Measurements from ENCODE around the gene TEAD3. TPM values are rescaled to one million over a fixed set of nuclear protein-coding genes. Genes with fewer than 3 reads are reported as not detected.

Gene TEAD3
- total and polyA plus RNA-seq, 4 donors: 1.9 to 6.8 (median 4.5) TPM

DNA sequence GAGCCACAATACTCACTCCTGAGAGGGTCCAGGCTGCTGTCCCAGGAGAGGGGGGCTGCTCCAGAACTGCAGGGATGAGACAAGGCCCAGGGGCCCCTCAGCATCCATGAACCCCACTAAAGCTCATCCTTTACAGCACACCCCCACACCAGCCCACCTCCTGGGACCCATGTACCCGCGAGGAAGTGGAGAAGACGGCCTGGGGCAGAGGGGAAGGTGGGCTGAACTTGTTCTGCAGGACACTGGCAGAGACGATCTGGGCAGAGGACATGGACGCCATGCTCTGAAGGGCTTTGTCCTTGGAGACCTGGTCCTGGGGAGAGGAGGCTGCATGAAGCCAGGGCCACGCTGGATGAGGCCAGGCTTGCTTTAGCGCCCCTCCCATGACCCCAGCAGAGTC, 18.6 kb downstream of the TEAD3 start (continued):
- TF ChIP-seq CTCF (IDR thresholded peaks at IDR 0.05; ENCODE audit: low read depth, low read length, missing input control): no peak
- TF ChIP-seq HNF4A (conservative IDR thresholded peaks at IDR 0.05): no peak
- no peak for TF ChIP-seq FOXA1 (IDR thresholded peaks at IDR 0.05)

- WGBS: 96% methylated on average over 5 of the region's 5 CpGs
- peaks cover 0 to 8% (median 4%) of the 10 kb centered on the region in 4 donors for H3K4me1 ChIP-seq (ENCODE audit: control insufficient read depth in 4 of 4, insufficient read depth in 4 of 4, low read length in 3 of 4)
- H3K4me3 ChIP-seq (ENCODE audit: low read depth in 1 of 3, low read length in 3 of 3): no peak overlapping the region
- H3K27me3 ChIP-seq (ENCODE audit: control insufficient read depth in 4 of 4, insufficient read depth in 4 of 4, low read length in 3 of 4): no peaks in the 10 kb centered on the region
- H3K9ac ChIP-seq (ENCODE audit: low read depth in 1 of 2, low read length in 2 of 2): no peak overlapping the region
- no peak overlapping the region for H3K27ac ChIP-seq (ENCODE audit: low read depth in 1 of 2, low read length in 2 of 2)
- H3K9me3 ChIP-seq (ENCODE audit: control insufficient read depth in 4 of 4, low read length in 3 of 4): no peaks in the 10 kb centered on the region
- peaks cover 0 to 34% (median 5%) of the 10 kb centered on the region in 4 donors for H3K36me3 ChIP-seq (ENCODE audit: control insufficient read depth in 4 of 4, insufficient read depth in 3 of 4, low read depth in 1 of 4, low read length in 3 of 4)
- no peak for DNase-seq (ENCODE audit: low spot score)
- no peak for TF ChIP-seq NR2F2 (IDR thresholded peaks at IDR 0.05)
- TF ChIP-seq HNF4G (IDR thresholded peaks at IDR 0.05): no peak
- no peak for TF ChIP-seq JUND (IDR thresholded peaks at IDR 0.05)
- no peak for TF ChIP-seq SP1 (IDR thresholded peaks at IDR 0.05)
- no peak for TF ChIP-seq CTCF (IDR thresholded peaks at IDR 0.05; ENCODE audit: low read depth, low read length, missing input control)
- no peak for TF ChIP-seq ZBTB33 (IDR thresholded peaks at IDR 0.05)
Observed at GRCh38 chr6:35477551-35478179, 19.2 kb downstream of the TEAD3 start.

- no peak for DNase-seq (ENCODE audit: low spot score)
- no peak overlapping the region for H3K4me3 ChIP-seq (ENCODE audit: low read depth in 1 of 3, low read length in 3 of 3)
- WGBS: 88% methylated on average over 8 of the region's 8 CpGs
- H3K36me3 ChIP-seq (ENCODE audit: control insufficient read depth in 4 of 4, insufficient read depth in 3 of 4, low read depth in 1 of 4, low read length in 3 of 4): peaks cover 3 to 38% (median 6%) of the 10 kb centered on the region in 4 donors
- TF ChIP-seq, protein P1, sequence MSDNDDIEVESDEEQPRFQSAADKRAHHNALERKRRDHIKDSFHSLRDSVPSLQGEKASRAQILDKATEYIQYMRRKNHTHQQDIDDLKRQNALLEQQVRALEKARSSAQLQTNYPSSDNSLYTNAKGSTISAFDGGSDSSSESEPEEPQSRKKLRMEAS (IDR thresholded peaks at IDR 0.05): no peak
- TF ChIP-seq RXRA (IDR thresholded peaks at IDR 0.05): no peak
- TF ChIP-seq ZBTB33 (IDR thresholded peaks at IDR 0.05): no peak
- TF ChIP-seq GABPA (IDR thresholded peaks at IDR 0.05 in 1 of 2, conservative IDR thresholded peaks at IDR 0.05 in 1 of 2): no peak
- H3K9ac ChIP-seq (ENCODE audit: low read depth in 1 of 2, low read length in 2 of 2): no peak overlapping the region
- no peaks in the 10 kb centered on the region for H3K9me3 ChIP-seq (ENCODE audit: control insufficient read depth in 4 of 4, low read length in 3 of 4)
- H3K27ac ChIP-seq (ENCODE audit: low read depth in 1 of 2, low read length in 2 of 2): no peak overlapping the region
- no peaks in the 10 kb centered on the region for H3K27me3 ChIP-seq (ENCODE audit: control insufficient read depth in 4 of 4, insufficient read depth in 4 of 4, low read length in 3 of 4)
- H3K4me1 ChIP-seq (ENCODE audit: control insufficient read depth in 4 of 4, insufficient read depth in 4 of 4, low read length in 3 of 4): peaks cover 0 to 13% (median 9%) of the 10 kb centered on the region in 4 donors
Observed at GRCh38 chr6:35477028-35477427, 19.9 kb downstream of the TEAD3 start.

Data from liver (tissue), 9 donors.